ENCODE results near the gene NAXD.
A peak's percentile ranks its signal among the peaks of the same experiment; 100 is the strongest.

The NAXD gene

DNA sequence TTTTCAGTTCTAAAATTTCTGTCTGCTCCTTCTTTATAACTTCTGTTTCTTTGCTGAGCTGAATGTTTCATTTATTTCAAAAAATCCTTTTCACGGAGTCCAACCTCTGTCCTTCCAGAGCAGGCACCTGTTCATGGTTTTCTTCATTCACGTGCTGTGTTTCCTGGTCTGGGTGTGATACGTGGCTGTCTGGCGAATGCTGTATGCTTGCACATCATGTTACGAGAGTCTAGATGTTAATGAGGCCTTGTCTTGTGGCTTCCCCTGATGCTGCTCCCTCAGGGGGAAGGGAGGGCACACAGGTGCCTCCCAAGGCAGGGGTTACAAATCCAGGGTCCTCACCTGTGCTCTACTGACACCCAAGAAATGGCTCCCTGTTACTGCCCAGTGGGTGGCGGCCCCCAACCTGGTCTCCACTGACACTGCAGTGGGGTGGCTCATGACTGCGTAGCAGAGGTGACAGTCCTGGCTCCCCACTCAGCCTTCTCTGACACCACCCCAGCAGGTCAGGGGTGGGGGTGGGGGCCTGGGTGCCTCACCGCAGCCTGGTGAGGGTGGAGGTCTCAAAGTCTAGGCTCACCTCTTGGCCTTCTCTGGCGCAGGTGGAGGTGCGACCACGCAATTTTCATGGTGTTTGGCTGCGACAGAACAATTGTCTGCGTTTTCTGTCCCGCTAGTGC, 33.7 kb upstream of the NAXD start:
- H3K4me3 ChIP-seq (ENCODE audit: control insufficient read depth, low read depth, low read length) = no peak overlapping the region
- no peak for DNase-seq (ENCODE audit: low read depth)
- TF ChIP-seq, protein P1, sequence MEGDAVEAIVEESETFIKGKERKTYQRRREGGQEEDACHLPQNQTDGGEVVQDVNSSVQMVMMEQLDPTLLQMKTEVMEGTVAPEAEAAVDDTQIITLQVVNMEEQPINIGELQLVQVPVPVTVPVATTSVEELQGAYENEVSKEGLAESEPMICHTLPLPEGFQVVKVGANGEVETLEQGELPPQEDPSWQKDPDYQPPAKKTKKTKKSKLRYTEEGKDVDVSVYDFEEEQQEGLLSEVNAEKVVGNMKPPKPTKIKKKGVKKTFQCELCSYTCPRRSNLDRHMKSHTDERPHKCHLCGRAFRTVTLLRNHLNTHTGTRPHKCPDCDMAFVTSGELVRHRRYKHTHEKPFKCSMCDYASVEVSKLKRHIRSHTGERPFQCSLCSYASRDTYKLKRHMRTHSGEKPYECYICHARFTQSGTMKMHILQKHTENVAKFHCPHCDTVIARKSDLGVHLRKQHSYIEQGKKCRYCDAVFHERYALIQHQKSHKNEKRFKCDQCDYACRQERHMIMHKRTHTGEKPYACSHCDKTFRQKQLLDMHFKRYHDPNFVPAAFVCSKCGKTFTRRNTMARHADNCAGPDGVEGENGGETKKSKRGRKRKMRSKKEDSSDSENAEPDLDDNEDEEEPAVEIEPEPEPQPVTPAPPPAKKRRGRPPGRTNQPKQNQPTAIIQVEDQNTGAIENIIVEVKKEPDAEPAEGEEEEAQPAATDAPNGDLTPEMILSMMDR (conservative IDR thresholded peaks at IDR 0.05; ENCODE audit: control insufficient read depth, insufficient read depth, low read depth, low read length) = no peak

DNA sequence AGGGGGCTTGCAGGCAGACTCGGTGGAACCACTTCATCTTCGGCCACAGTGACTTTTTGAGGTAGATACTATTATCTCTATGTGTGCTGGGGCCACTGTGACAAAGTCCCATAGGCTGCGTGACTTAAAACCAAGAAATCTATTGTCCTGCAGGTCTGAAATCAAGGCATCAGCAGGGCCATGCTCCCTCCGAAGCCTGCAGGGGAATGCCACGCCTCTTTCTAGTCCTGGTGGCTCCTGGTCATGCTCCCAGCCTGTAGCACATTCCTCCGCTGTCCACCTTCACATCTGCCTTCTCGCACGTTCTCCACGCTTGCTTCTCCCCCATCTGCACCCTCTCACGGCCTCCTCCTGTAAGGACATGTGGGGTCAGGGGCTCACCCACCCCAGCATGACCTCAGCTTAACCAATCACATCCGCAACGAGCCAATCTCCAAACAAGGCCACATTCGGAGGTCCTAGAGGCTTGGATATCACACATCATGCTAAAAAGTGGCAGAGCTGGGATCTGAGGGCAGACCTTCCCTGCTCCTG, 32.9 kb upstream of the NAXD start:
- TF ChIP-seq, protein P1 (conservative IDR thresholded peaks at IDR 0.05; ENCODE audit: control insufficient read depth, insufficient read depth, low read depth, low read length) = no peak
- no peak for DNase-seq (ENCODE audit: low read depth)
- no peak overlapping the region for H3K4me3 ChIP-seq (ENCODE audit: control insufficient read depth, low read depth, low read length)

DNA sequence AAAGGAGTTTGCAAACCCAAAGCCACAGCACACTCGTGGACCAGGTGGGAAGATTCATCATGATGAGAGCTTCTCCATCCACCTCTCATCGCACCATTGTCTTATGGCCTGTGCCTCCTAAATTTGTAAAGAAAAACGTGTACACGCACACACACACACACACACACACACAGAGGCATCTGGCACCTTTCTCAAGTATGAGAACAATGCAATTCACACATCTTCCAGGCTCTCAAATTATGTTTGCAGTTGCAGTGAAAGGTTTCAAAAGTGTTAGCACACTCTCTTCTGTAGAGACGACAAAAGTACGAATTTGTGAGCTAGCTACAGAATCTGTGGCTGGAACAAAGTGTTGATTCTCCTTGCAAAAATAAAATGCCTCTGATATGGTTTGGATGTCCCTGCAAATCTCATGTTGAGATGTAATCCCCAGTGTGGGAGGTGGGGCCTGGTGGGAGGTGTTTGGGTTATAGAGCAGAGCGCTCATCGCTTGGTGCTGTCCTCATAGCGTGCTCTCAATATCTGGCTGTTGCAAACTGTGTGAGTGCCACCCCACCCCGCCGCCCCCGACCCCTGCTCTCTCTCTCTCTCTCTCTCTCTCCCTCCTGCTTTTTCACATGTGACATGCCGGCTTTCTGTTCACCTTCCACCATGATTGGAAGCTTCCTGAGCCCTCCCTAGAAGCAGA, 32.0 kb upstream of the NAXD start:
- no peak for DNase-seq (ENCODE audit: low read depth)
- TF ChIP-seq, protein P1 (conservative IDR thresholded peaks at IDR 0.05; ENCODE audit: control insufficient read depth, insufficient read depth, low read depth, low read length) = no peak
- no peak overlapping the region for H3K4me3 ChIP-seq (ENCODE audit: control insufficient read depth, low read depth, low read length)

- TF ChIP-seq, protein P1 (conservative IDR thresholded peaks at IDR 0.05; ENCODE audit: control insufficient read depth, insufficient read depth, low read depth, low read length) = no peak
- H3K4me3 ChIP-seq (ENCODE audit: control insufficient read depth, low read depth, low read length) = no peak overlapping the region
- no peak for DNase-seq (ENCODE audit: low read depth)
These were observed 25.5 kb upstream of the NAXD start for GRCh38 chr13:110589793-110590390.

DNA sequence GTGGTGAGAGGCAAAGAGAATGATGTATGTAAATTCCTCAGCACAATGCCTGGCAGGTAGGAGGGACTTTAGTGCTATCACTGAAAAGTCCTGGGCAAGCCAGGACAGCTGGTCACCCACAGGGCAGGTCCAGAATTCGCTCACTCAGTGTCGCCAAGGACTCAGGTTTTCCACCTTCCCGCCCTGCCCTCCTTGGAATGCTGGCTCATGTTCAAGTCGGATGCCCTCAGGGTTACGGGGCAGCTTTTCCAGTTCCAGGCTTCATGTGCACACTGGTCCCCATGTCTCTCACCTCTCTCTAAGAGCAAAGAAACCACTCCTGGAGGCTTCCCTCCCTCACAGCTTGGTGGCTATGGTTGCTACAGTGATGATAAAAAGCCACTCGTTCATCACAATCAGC, 24.8 kb upstream of the NAXD start:
- no peak overlapping the region for H3K4me3 ChIP-seq (ENCODE audit: control insufficient read depth, low read depth, low read length)
- DNase-seq (ENCODE audit: low read depth) = no peak
- TF ChIP-seq, protein P1 (conservative IDR thresholded peaks at IDR 0.05; ENCODE audit: control insufficient read depth, insufficient read depth, low read depth, low read length) = no peak

GRCh38 chr13:110592665-110593064, 22.7 kb upstream of the NAXD start:
- TF ChIP-seq, protein P1 (conservative IDR thresholded peaks at IDR 0.05; ENCODE audit: control insufficient read depth, insufficient read depth, low read depth, low read length) = no peak
- peak; percentile 92 for DNase-seq (ENCODE audit: low read depth)
- H3K4me3 ChIP-seq (ENCODE audit: control insufficient read depth, low read depth, low read length) = no peak overlapping the region
